GM21528 (cell line): ENCODE measurements around the gene MCTP2.

ENCODE experiments used
- ATAC-seq: cut with Tn5 transposase; IDR thresholded peaks from one replicate; pipeline ENCODE4 v1.9.1; 2021; ENCODE audit warnings: mild to moderate bottlenecking, moderate library complexity; ENCODE audit not compliant: unreplicated experiment, low FRiP score

Gene MCTP2

GRCh38 chr15:94383041-94383440, 151.7 kb downstream of the MCTP2 start:
- no peak for ATAC-seq

- ATAC-seq, result no peak
Observed at GRCh38 chr15:94383706-94384105, 152.3 kb downstream of the MCTP2 start.

- ATAC-seq, result no peak
Observed at GRCh38 chr15:94385441-94385840, 154.1 kb downstream of the MCTP2 start.

GRCh38 chr15:94386351-94386750, 155.0 kb downstream of the MCTP2 start:
- ATAC-seq, result no peak

- no peak for ATAC-seq
Observed at GRCh38 chr15:94387442-94387841, 156.1 kb downstream of the MCTP2 start.

- ATAC-seq, result peak; percentile 76
Observed at GRCh38 chr15:94387849-94388441, 156.6 kb downstream of the MCTP2 start.

- no peak for ATAC-seq
Observed at GRCh38 chr15:94395640-94396039, 164.3 kb downstream of the MCTP2 start.

- no peak for ATAC-seq
Observed at GRCh38 chr15:94397337-94397736, 166.0 kb downstream of the MCTP2 start.

GRCh38 chr15:94398001-94398400, 166.6 kb downstream of the MCTP2 start:
- ATAC-seq, result no peak

- ATAC-seq, result no peak
Observed at GRCh38 chr15:94400526-94401298, 169.4 kb downstream of the MCTP2 start.

GRCh38 chr15:94403331-94403730, 172.0 kb downstream of the MCTP2 start:
- ATAC-seq, result no peak

- no peak for ATAC-seq
Observed at GRCh38 chr15:94404733-94405283, 173.4 kb downstream of the MCTP2 start.

- no peak for ATAC-seq
Observed at GRCh38 chr15:94411285-94411684, 179.9 kb downstream of the MCTP2 start.

- ATAC-seq, result no peak
Observed at GRCh38 chr15:94411846-94412245, 180.5 kb downstream of the MCTP2 start.

- ATAC-seq, result peak; percentile 68
Observed at GRCh38 chr15:94412979-94413746, 181.8 kb downstream of the MCTP2 start.

GRCh38 chr15:94414916-94415315, 183.6 kb downstream of the MCTP2 start:
- no peak for ATAC-seq

GRCh38 chr15:94416267-94416666, 184.9 kb downstream of the MCTP2 start:
- ATAC-seq, result no peak

- ATAC-seq, result no peak
Observed at GRCh38 chr15:94416820-94417219, 185.5 kb downstream of the MCTP2 start.

GRCh38 chr15:94417501-94418293, 186.3 kb downstream of the MCTP2 start:
- ATAC-seq, result no peak

- ATAC-seq, result no peak
Observed at GRCh38 chr15:94421706-94422105, 190.3 kb downstream of the MCTP2 start.
